ENCODE data around the gene C16orf46.

- TF ChIP-seq CTCF (IDR thresholded peaks at IDR 0.05) (no peak), EP300 (IDR thresholded peaks at IDR 0.05) (no peak), POLR2A (IDR thresholded peaks at IDR 0.05) (no peak)
These were observed 40.9 kb downstream of the C16orf46 start for GRCh38 chr16:81035975-81036750.

Measured in tibial nerve (tissue), 4 donors.